ENCODE results near the gene INSYN2A.

Gene INSYN2A

DNA sequence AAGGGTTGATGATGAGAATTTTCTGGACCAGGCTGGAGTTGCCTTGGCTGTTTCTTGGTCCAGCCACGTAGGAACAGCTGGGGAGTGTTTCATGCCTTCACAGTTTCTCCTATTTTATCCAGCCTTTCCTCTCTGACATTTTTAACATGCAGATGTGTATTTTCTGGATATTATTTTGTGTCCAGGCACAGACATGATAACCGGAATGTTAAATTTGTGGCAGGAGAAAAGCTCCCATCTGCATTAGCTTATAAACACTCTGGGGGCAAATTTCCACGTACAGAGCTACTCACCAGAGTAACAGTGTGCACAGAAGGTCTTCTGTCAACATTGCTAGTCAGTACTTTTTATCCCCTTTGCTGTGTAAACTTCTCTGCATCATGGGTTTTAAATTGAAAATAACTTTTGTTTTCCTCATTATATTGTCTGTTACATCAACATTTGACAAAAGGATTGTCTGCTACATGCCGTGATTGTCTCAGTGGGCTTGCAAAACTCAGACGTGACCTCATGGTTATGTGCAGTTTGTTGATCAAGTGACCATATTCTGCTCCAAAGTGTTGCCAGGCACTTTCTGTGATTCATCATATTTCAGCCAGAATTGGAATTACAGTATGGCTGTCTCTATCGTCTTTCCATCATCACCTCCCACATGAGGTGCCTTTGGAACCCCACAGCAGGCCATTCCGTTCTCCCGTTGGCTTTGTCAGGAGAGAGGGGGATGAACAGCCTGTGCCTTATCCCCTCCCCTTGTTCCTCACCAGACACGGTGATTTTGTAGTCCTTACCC is 41.4 kb downstream of the INSYN2A start:
- no peak for TF ChIP-seq ZFX (IDR thresholded peaks at IDR 0.05)
- TF ChIP-seq, protein P1, sequence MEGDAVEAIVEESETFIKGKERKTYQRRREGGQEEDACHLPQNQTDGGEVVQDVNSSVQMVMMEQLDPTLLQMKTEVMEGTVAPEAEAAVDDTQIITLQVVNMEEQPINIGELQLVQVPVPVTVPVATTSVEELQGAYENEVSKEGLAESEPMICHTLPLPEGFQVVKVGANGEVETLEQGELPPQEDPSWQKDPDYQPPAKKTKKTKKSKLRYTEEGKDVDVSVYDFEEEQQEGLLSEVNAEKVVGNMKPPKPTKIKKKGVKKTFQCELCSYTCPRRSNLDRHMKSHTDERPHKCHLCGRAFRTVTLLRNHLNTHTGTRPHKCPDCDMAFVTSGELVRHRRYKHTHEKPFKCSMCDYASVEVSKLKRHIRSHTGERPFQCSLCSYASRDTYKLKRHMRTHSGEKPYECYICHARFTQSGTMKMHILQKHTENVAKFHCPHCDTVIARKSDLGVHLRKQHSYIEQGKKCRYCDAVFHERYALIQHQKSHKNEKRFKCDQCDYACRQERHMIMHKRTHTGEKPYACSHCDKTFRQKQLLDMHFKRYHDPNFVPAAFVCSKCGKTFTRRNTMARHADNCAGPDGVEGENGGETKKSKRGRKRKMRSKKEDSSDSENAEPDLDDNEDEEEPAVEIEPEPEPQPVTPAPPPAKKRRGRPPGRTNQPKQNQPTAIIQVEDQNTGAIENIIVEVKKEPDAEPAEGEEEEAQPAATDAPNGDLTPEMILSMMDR (conservative IDR thresholded peaks at IDR 0.05), result no peak
- H3K27ac ChIP-seq, result no peak overlapping the region

DNA sequence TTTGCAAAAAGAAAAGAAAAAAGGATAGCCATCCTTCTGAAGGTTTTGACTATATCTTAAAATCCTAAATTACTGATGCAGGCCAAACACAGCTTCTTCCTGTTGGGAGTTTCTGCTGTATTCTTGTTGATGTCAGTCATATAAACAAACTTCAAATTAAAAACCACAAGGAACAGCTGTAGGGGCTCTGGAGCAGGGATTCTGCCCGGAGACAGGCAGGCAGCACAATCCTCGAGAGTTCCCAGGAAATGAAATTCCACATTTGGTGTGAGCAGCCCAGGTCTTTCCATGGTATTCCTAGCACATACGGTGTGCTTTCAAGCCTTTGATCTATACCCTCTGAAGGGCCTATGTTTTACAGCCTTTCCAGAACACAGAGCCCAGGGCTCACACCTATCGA is 43.2 kb downstream of the INSYN2A start:
- H3K27ac ChIP-seq, result no peak overlapping the region
- TF ChIP-seq ZFX (IDR thresholded peaks at IDR 0.05), result no peak

DNA sequence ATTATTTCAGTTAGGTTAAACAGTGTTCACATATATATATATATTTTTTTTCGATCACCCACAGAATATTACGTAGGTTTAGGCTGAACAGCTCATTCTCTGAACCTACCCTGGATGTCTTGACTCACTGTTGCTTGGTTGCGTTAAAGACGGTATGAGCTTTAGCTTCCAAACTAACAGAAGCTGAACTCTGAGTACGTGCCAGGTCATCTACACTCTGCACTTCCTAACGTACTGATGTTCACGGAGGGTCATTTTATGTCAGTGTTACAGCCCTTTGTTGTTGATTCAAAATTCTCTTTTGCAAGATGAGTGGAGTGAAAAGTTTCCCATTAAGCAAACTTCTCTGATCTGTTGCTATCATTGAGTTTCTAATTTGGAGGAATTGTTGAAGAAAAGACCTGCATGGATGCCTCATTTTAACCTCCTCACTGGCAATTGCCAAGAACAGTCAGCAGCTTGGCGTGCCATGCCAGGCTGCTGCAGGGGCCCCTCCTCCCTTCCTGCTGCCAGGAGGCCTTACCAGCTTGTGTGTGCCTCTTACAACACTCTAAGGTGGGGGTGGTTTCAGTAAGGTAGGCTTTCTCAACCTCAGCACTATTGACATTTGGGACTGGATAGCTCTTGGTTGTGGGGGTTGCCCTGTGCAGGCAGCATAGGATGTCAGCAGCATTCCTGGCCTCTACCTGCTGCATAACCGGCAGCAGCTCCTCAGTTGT is 44.3 kb downstream of the INSYN2A start:
- TF ChIP-seq, protein P1 (conservative IDR thresholded peaks at IDR 0.05), result no peak
- no peak for TF ChIP-seq ZFX (IDR thresholded peaks at IDR 0.05)
- no peak overlapping the region for H3K27ac ChIP-seq

DNA sequence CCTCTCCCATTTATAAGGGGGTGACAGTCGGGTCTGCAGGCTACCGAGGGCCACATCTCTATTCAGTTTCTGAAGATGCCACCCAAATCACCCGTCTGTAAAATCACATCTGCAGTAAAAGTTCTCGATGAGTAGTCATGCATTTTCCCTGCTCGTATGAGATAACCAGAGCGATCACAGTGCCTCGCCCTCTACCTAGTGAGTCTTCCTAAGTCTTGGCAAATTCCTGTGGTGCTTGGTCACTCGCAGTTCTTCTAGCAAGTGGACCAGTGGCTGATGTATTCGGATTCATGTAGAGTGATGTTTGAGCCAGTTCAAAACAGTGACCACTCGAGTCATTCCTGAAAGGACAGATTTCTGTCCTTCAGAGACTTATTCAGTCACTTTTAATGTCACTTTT is 44.9 kb downstream of the INSYN2A start:
- no peak overlapping the region for H3K27ac ChIP-seq
- TF ChIP-seq, protein P1 (conservative IDR thresholded peaks at IDR 0.05), result no peak
- no peak for TF ChIP-seq ZFX (IDR thresholded peaks at IDR 0.05)

DNA sequence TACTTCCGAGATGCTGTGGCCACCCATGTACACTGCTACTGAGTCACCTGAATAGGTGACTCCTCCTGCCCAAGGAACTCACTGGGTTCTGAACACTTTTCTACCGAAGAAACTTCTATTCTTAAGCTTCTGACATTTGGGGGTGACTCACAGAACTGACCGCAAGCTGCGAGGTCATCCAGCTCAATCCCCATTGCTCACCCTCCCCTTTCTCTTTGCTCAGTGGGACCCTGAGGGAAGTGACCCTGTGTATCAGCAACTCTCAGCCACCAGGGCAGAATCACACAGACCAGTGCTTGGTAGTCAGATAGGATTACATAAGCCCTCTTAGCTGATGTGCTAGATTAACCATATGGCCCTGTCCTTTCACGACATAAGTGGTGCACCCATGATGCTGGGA is 46.3 kb downstream of the INSYN2A start:
- H3K27ac ChIP-seq, result no peak overlapping the region
- TF ChIP-seq, protein P1 (conservative IDR thresholded peaks at IDR 0.05), result no peak
- no peak for TF ChIP-seq ZFX (IDR thresholded peaks at IDR 0.05)

DNA sequence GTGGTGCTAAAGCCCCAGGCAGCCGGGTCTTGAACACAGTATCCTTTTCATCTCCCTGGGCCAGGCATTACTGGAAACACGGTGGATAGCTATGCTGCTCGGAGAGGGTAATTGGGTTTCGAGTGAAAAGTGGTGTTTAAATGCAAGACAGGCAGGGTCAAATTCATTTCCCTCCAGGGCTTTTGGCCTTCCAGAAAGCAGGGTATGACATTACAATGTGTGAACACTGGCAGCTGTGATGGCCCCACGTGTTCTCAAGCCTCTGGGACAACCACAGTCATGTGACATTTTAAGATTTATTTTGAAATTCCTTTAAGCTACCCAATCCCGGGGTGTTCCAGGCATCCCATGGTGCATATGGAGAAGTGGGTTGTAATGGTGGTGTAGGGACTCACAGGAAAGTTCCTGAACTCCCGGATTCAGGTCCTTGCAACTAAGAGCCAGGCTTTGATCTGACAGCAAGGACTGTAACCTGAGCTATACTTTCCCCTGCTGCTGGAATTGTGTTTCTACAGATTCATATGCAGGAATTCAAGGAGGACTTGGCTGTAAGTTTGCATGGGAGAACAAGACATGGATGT is 46.8 kb downstream of the INSYN2A start:
- no peak for TF ChIP-seq ZFX (IDR thresholded peaks at IDR 0.05)
- TF ChIP-seq, protein P1 (conservative IDR thresholded peaks at IDR 0.05), result no peak
- no peak overlapping the region for H3K27ac ChIP-seq

DNA sequence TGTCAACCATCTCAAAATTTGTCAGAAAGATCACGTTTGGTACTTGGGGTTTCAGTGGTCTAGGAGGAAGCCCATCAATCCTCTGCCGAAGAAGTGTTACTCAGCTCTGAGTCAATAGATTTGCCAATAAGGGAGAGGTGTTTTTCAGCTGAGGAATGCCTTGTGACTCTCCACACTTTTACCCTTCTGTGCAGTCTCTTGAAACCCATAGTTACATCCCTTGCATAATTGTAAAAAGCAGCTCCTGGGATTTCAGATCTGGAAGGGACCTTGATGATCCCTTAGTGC is 47.5 kb downstream of the INSYN2A start:
- H3K27ac ChIP-seq, result no peak overlapping the region
- no peak for TF ChIP-seq ZFX (IDR thresholded peaks at IDR 0.05)
- TF ChIP-seq, protein P1 (conservative IDR thresholded peaks at IDR 0.05), result no peak

Measured in C4-2B (cell line).